GM12892 (cell line): ENCODE data around the gene KCNN2.

Experiments used
- POLR2A ChIP-seq: IDR thresholded peaks from 2 replicates; pipeline ENCODE4 v1.6.1; 2011; ENCODE audit warnings: low read depth, low read length, control low read depth
- POLR2AphosphoS5 ChIP-seq: IDR thresholded peaks from 2 replicates; pipeline ENCODE4 v1.6.1; 2011; ENCODE audit warnings: low read depth, low read length, control low read depth
- TAF1 ChIP-seq: IDR thresholded peaks from 2 replicates; pipeline ENCODE4 v1.6.1; 2011; ENCODE audit warnings: low read depth, mild to moderate bottlenecking, control low read depth, low read length, borderline replicate concordance

- no peak for TF ChIP-seq POLR2A
- TF ChIP-seq POLR2AphosphoS5, result no peak
- TF ChIP-seq TAF1, result no peak
These were observed 26.5 kb upstream of the KCNN2 start for GRCh38 chr5:114335391-114335790.
